ENCODE measurements around the gene NRL. TPM values are rescaled to one million over a fixed set of nuclear protein-coding genes. Genes with fewer than 3 reads are reported as not detected.

Gene NRL
- total and polyA plus RNA-seq, 9 of the 15 experiments (the other 6 are each of a cell fraction or from before 2014, with no cell fraction given), result 0.07 to 2.7 (median 1.4) TPM; not detected in 1

GRCh38 chr14:24113379-24113800 lies 1.4 kb downstream of the NRL start:
- ChIA-PET CTCF (ENCODE audit: low intra/inter-chr PET ratio) (no interaction called here), POLR2A (interaction anchor here (0.7 to 5.0 kb wide), 11 partner anchors 8 to 194 kb away, joined by 3 to 38 read pairs (median 5); partner anchors contain the start of genes CHMP4A, EMC9, PCK2 and PSME1)
- Histone ChIP-seq H4K20me1 (replicated peaks; ENCODE audit: control insufficient read depth, insufficient read depth, low read length) (no peaks in the 10 kb centered on the region), H3K79me2 (ENCODE audit: control insufficient read depth, insufficient read depth, low read length) (peaks cover 18% of the 10 kb centered on the region), H3K27ac (ENCODE audit: extremely low read depth, low read depth, low read length) (peak overlapping the region; percentile 95), H3K36me3 (ENCODE audit: control insufficient read depth, insufficient read depth, low read length) (peaks cover 22% of the 10 kb centered on the region; the same call in 2 of the 3 replicates), H2AFZ (ENCODE audit: low read depth, low read length) (peak overlapping the region; percentile 87), H3K9me1 (ENCODE audit: control insufficient read depth, insufficient read depth, low read length) (no peaks in the 10 kb centered on the region), H3K4me1 (replicated peaks in 1 of 2; ENCODE audit: control insufficient read depth in 2 of 2, insufficient read depth in 2 of 2, low read length in 2 of 2) (peaks cover 10 to 13% of the 10 kb centered on the region in 2 experiments; a peak in 4 of 5 replicates), H3K4me3 (peak overlapping the region; percentile 51), H3K4me2 (ENCODE audit: insufficient read depth, low read length) (peak overlapping the region; percentile 94), H3K9ac (ENCODE audit: insufficient read depth in 1 of 2, low read depth in 2 of 2, low read length in 2 of 2) (peak overlapping the region; percentile 89 to 97), H3K27me3 (ENCODE audit: control insufficient read depth in 2 of 2, insufficient read depth in 2 of 2, low read length in 2 of 2) (no peaks in the 10 kb centered on the region), H3K9me3 (replicated peaks; ENCODE audit: control insufficient read depth, insufficient read depth, low read depth, low read length) (no peaks in the 10 kb centered on the region)
- no peak for TF ChIP-seq ZZZ3 (IDR thresholded peaks at IDR 0.05)
- TF ChIP-seq ELF4 (CRISPR knock-in tag; IDR thresholded peaks at IDR 0.05), result no peak
- TF ChIP-seq HLTF (IDR thresholded peaks at IDR 0.05), result no peak
- no peak for TF ChIP-seq FUS (optimal IDR thresholded peaks at IDR 0.05; ENCODE audit: low read depth, low read length)
- no peak for TF ChIP-seq ZNF830 (CRISPR knock-in tag; IDR thresholded peaks at IDR 0.05)
- no peak for TF ChIP-seq ZNF740 (CRISPR knock-in tag; IDR thresholded peaks at IDR 0.05)
- TF ChIP-seq ZNF740 (tag; IDR thresholded peaks at IDR 0.05), result no peak
- TF ChIP-seq CHCHD3 (CRISPR knock-in tag; IDR thresholded peaks at IDR 0.05), result no peak
- no peak for TF ChIP-seq CREB3 (tag; conservative IDR thresholded peaks at IDR 0.05; ENCODE audit: low read depth)
- no peak for TF ChIP-seq SAP30 (IDR thresholded peaks at IDR 0.05; ENCODE audit: borderline replicate concordance, insufficient read depth, low read depth, low read length, poor library complexity, severe bottlenecking)
- no peak for TF ChIP-seq STAG1 (CRISPR knock-in tag; IDR thresholded peaks at IDR 0.05; ENCODE audit: borderline replicate concordance)
- no peak for TF ChIP-seq ZNF583 (CRISPR knock-in tag; IDR thresholded peaks at IDR 0.05)
- no peak for TF ChIP-seq MAFG (tag; conservative IDR thresholded peaks at IDR 0.05)
- TF ChIP-seq ZKSCAN3 (CRISPR knock-in tag; IDR thresholded peaks at IDR 0.05), result no peak
- TF ChIP-seq NCOA6 (IDR thresholded peaks at IDR 0.05), result no peak
- FAIRE-seq, result no peak
- ATAC-seq, result peak; percentile 8
- TSS peak; percentile 91 for BruUV-seq (replicated peaks)
- DNase-seq (ENCODE audit: extremely low read depth in 1 of 4, low spot score in 3 of 4), result no peak
- intact Hi-C loops (cut with micrococcal nuclease), result no loop called here
- in situ Hi-C loops (cut with MboI), result no loop called here
- 8% methylated on average over 14 of the region's 15 CpGs for WGBS (ENCODE audit: insufficient coverage, low coverage, missing lambda C conversion rate)
